HG03095 (cell line): ENCODE data around the gene WDR86.

Experiments
- ATAC-seq: cut with Tn5 transposase; IDR thresholded peaks from one replicate; pipeline ENCODE4 v1.9.1; 2021; ENCODE audit warnings: moderate library complexity; ENCODE audit not compliant: unreplicated experiment

The WDR86 gene

GRCh38 chr7:151392002-151392401, 17.8 kb downstream of the WDR86 start:
- ATAC-seq: no peak

GRCh38 chr7:151391358-151391730, 18.5 kb downstream of the WDR86 start:
- ATAC-seq: no peak

GRCh38 chr7:151390598-151391357, 19.1 kb downstream of the WDR86 start:
- ATAC-seq: no peak

- ATAC-seq: no peak
These were observed 19.9 kb downstream of the WDR86 start for GRCh38 chr7:151389768-151390597.

GRCh38 chr7:151389096-151389767, 20.6 kb downstream of the WDR86 start:
- no peak for ATAC-seq

- no peak for ATAC-seq
These were observed 21.4 kb downstream of the WDR86 start for GRCh38 chr7:151388430-151388829.

GRCh38 chr7:151388007-151388297, 21.9 kb downstream of the WDR86 start:
- ATAC-seq: no peak

GRCh38 chr7:151387161-151388006, 22.5 kb downstream of the WDR86 start:
- no peak for ATAC-seq

- ATAC-seq: no peak
These were observed 23.3 kb downstream of the WDR86 start for GRCh38 chr7:151386301-151387160.

- ATAC-seq: no peak
These were observed 24.1 kb downstream of the WDR86 start for GRCh38 chr7:151385626-151386300.

- no peak for ATAC-seq
These were observed 24.8 kb downstream of the WDR86 start for GRCh38 chr7:151384776-151385625.

GRCh38 chr7:151384352-151384697, 25.5 kb downstream of the WDR86 start:
- no peak for ATAC-seq

GRCh38 chr7:151383638-151384351, 26.0 kb downstream of the WDR86 start:
- ATAC-seq: no peak

GRCh38 chr7:151382079-151382885, 27.6 kb downstream of the WDR86 start:
- ATAC-seq: no peak

- ATAC-seq: no peak
These were observed 28.3 kb downstream of the WDR86 start for GRCh38 chr7:151381348-151382078.

GRCh38 chr7:151381098-151381347, 28.8 kb downstream of the WDR86 start:
- no peak for ATAC-seq
